H1 (cell line): ENCODE measurements around the gene PPP1R13B. TPM values are rescaled to one million over a fixed set of nuclear protein-coding genes. Genes with fewer than 3 reads are reported as not detected.

Experiments
- CTCF ChIA-PET: fragments of 300-600 bp; sonication (Branson Sonifier 250); formaldehyde crosslinking; loops from one replicate; lab custom pipeline; 2021; ENCODE audit not compliant: partially characterized antibody; lab: Charles Lee
- POLR2A ChIA-PET: fragments of 300-600 bp; sonication (Branson Sonifier 250); formaldehyde crosslinking; loops from one replicate; lab custom pipeline; 2021; ENCODE audit warnings: inconsistent platforms; ENCODE audit not compliant: partially characterized antibody; lab: Charles Lee
- DNase-seq, 2 experiments: peaks; one replicate each; pipeline versions ENCODE4 v3.0.0 to v3.0.0-alpha.2; 2010 to 2022; ENCODE audit warnings: low spot score in 2 of 2, low read depth in 1 of 2, mixed read lengths in 1 of 2
- FAIRE-seq: peaks from 2 replicates; lab custom pipeline; 2011; peaks lifted over from hg19 to GRCh38; lab: Jason Lieb, UNC
- H2AFZ ChIP-seq: 2 replicates; pipeline ENCODE4 v1.8.1; 2012; ENCODE audit warnings: low read length, inconsistent platforms
- H2AK5ac ChIP-seq: 2 replicates; pipeline ENCODE4 v1.6.1; 2013; ENCODE audit warnings: low read depth, low read length
- H2BK120ac ChIP-seq: replicated peaks from 2 replicates; pipeline ENCODE3; 2013; ENCODE audit warnings: low read depth, low read length, inconsistent platforms
- H2BK12ac ChIP-seq: 2 replicates; pipeline ENCODE4 v1.6.1; 2013; ENCODE audit warnings: low read depth, low read length
- H2BK15ac ChIP-seq: 2 replicates; pipeline ENCODE4 v1.6.1; 2013; ENCODE audit warnings: low read length
- H2BK20ac ChIP-seq: 2 replicates; pipeline ENCODE4 v1.6.1; 2013; ENCODE audit warnings: low read length
- H2BK5ac ChIP-seq: 2 replicates; pipeline ENCODE4 v1.6.1; 2013; ENCODE audit warnings: low read depth, low read length
- H3K14ac ChIP-seq: 2 replicates; pipeline ENCODE4 v1.6.1; 2013; ENCODE audit warnings: inconsistent platforms; ENCODE audit not compliant: insufficient read length
- H3K18ac ChIP-seq: 2 replicates; pipeline ENCODE4 v1.6.1; 2013; ENCODE audit warnings: low read length; ENCODE audit errors: extremely low read depth
- H3K23ac ChIP-seq: 2 replicates; pipeline ENCODE4 v1.6.1; 2013; ENCODE audit warnings: inconsistent platforms; ENCODE audit not compliant: insufficient read length
- H3K23me2 ChIP-seq: 2 replicates; pipeline ENCODE4 v1.6.1; 2013; ENCODE audit warnings: low read depth, low read length
- H3K27ac ChIP-seq: 2 replicates; pipeline ENCODE4 v1.6.1; 2011; ENCODE audit warnings: low read depth, low read length, inconsistent platforms
- H3K27me3 ChIP-seq, 4 experiments: replicated peaks in 1 of 4; 1 replicate in 1 of 4; 2 replicates in 3 of 4; pipeline versions ENCODE4 v1.6.1 to v1.8.1; 2011 to 2013; ENCODE audit warnings: low read length in 3 of 4, mild to moderate bottlenecking in 3 of 4, inconsistent platforms in 2 of 4, mixed read lengths in 2 of 4, moderate library complexity in 1 of 4; ENCODE audit not compliant: control insufficient read depth in 3 of 4, insufficient read depth in 3 of 4; ENCODE audit errors: extremely low read depth in 1 of 4
- H3K36me3 ChIP-seq, 4 experiments: 2 replicates each; pipeline versions ENCODE4 v1.6.1 to v1.8.1; 2011 to 2013; ENCODE audit warnings: mild to moderate bottlenecking in 4 of 4, low read length in 3 of 4, moderate library complexity in 2 of 4, control low read depth in 1 of 4, inconsistent platforms in 1 of 4; ENCODE audit not compliant: insufficient read depth in 4 of 4, control insufficient read depth in 2 of 4
- H3K4ac ChIP-seq: replicated peaks from 2 replicates; pipeline ENCODE3; 2013; ENCODE audit warnings: low read length, low read depth, mixed read lengths, inconsistent platforms; ENCODE audit not compliant: insufficient read length
- H3K4me1 ChIP-seq, 4 experiments: replicated peaks in 1 of 4; 1 replicate in 1 of 4; 2 replicates in 3 of 4; pipeline versions ENCODE4 v1.6.1 to v1.8.1; 2011 to 2013; ENCODE audit warnings: low read length in 3 of 4, inconsistent platforms in 2 of 4, mixed read lengths in 1 of 4; ENCODE audit not compliant: insufficient read depth in 4 of 4, control insufficient read depth in 3 of 4
- H3K4me2 ChIP-seq, 2 experiments: 2 replicates each; pipeline versions ENCODE4 v1.6.1 to v1.8.1; 2011 to 2013; ENCODE audit warnings: low read depth in 2 of 2, low read length in 2 of 2, control low read depth in 1 of 2, inconsistent platforms in 1 of 2, mild to moderate bottlenecking in 1 of 2; ENCODE audit not compliant: insufficient read depth in 1 of 2
- H3K4me3 ChIP-seq, 4 experiments: fragments of 200-600, 300-600 bp in 1 of 4; sonication (generic), shearing (Covaris generic), sonication (Bioruptor Twin) in 1 of 4; 2 replicates each; pipeline versions ENCODE4 v1.5.1 to v1.8.1; 2011 to 2016; ENCODE audit warnings: low read length in 4 of 4, low read depth in 3 of 4, control low read depth in 2 of 4, inconsistent platforms in 2 of 4, mild to moderate bottlenecking in 2 of 4, mixed read lengths in 1 of 4, moderate library complexity in 1 of 4; ENCODE audit not compliant: insufficient read depth in 2 of 4; ENCODE audit errors: extremely low read depth in 1 of 4
- H3K56ac ChIP-seq: replicated peaks from 2 replicates; pipeline ENCODE3; 2013; ENCODE audit warnings: low read depth, mild to moderate bottlenecking, mixed read lengths, low read length, inconsistent platforms; ENCODE audit not compliant: insufficient read length
- H3K79me1 ChIP-seq: 2 replicates; pipeline ENCODE4 v1.6.1; 2013; ENCODE audit warnings: low read depth, low read length, control low read depth
- H3K79me2 ChIP-seq, 2 experiments: 2 replicates each; pipeline versions ENCODE4 v1.6.1 to v1.8.1; 2012 to 2013; ENCODE audit warnings: low read length in 2 of 2, mild to moderate bottlenecking in 2 of 2, inconsistent platforms in 1 of 2; ENCODE audit not compliant: insufficient read depth in 2 of 2, control insufficient read depth in 1 of 2
- H3K9ac ChIP-seq, 4 experiments: replicated peaks in 1 of 4; 1 replicate in 1 of 4; 2 replicates in 3 of 4; pipeline versions ENCODE4 v1.6.1 to v1.8.1; 2011 to 2013; ENCODE audit warnings: low read depth in 3 of 4, low read length in 3 of 4, control low read depth in 2 of 4, mild to moderate bottlenecking in 2 of 4, moderate library complexity in 2 of 4, inconsistent platforms in 1 of 4; ENCODE audit errors: extremely low read depth in 1 of 4
- H3K9me3 ChIP-seq, 2 experiments: 2 replicates each; pipeline versions ENCODE4 v1.6.1 to v1.8.1; 2012 to 2013; ENCODE audit warnings: mild to moderate bottlenecking in 2 of 2, moderate library complexity in 2 of 2, control low read depth in 1 of 2, inconsistent platforms in 1 of 2, low read depth in 1 of 2, low read length in 1 of 2, mixed read lengths in 1 of 2; ENCODE audit not compliant: insufficient read depth in 2 of 2
- H4K20me1 ChIP-seq, 2 experiments: replicated peaks in 1 of 2; 2 replicates each; pipeline versions ENCODE3 to v1.8.1; 2011 to 2013; ENCODE audit warnings: inconsistent platforms in 2 of 2, low read length in 2 of 2, mild to moderate bottlenecking in 1 of 2; ENCODE audit not compliant: insufficient read depth in 2 of 2, control insufficient read depth in 1 of 2
- H4K5ac ChIP-seq: 2 replicates; pipeline ENCODE4 v1.6.1; 2013; ENCODE audit warnings: low read length, low read depth, mixed read lengths, inconsistent platforms; ENCODE audit not compliant: insufficient read length
- H4K8ac ChIP-seq: 2 replicates; pipeline ENCODE4 v1.8.0; 2013; ENCODE audit warnings: mild to moderate bottlenecking, moderate library complexity, low read length, inconsistent platforms; ENCODE audit not compliant: insufficient read depth; ENCODE audit errors: extremely low read depth
- H4K91ac ChIP-seq: replicated peaks from 2 replicates; pipeline ENCODE3; 2013; ENCODE audit warnings: low read length, mixed read lengths, inconsistent platforms; ENCODE audit not compliant: insufficient read length
- BACH1 ChIP-seq: IDR thresholded peaks from 2 replicates; pipeline ENCODE4 v1.6.1; 2012; ENCODE audit warnings: low read length, improper control_type of control experiment
- GABPA ChIP-seq: IDR thresholded peaks from 2 replicates; pipeline ENCODE4 v1.6.1; 2011; ENCODE audit warnings: mild to moderate bottlenecking, low read length, moderate library complexity, borderline replicate concordance; ENCODE audit not compliant: insufficient read depth
- HDAC2 ChIP-seq, 2 experiments: fragments of 300-600 bp in 1 of 2; sonication (generic) in 1 of 2; IDR thresholded peaks; 2 replicates each; pipeline ENCODE4 v1.6.1; 2011 to 2012; ENCODE audit warnings: low read depth in 2 of 2, low read length in 2 of 2, mild to moderate bottlenecking in 2 of 2, moderate library complexity in 2 of 2, borderline replicate concordance in 1 of 2, inconsistent platforms in 1 of 2
- MAX ChIP-seq: IDR thresholded peaks from 2 replicates; pipeline ENCODE4 v1.6.1; 2012; ENCODE audit warnings: inconsistent platforms
- RNF2 ChIP-seq: fragments of 200-900, 300-1000 bp; sonication (generic); IDR thresholded peaks from 2 replicates; pipeline ENCODE4 v1.7.1; 2016; ENCODE audit warnings: borderline replicate concordance, low read depth, mild to moderate bottlenecking, antibody characterized with exemption, low read length; ENCODE audit not compliant: poor library complexity, severe bottlenecking; ENCODE audit errors: missing control alignments
- SP1 ChIP-seq: IDR thresholded peaks from 2 replicates; pipeline ENCODE4 v1.6.1; 2011; ENCODE audit warnings: low read depth, low read length
- SP2 ChIP-seq: IDR thresholded peaks from 2 replicates; pipeline ENCODE4 v1.6.1; 2012; ENCODE audit warnings: mild to moderate bottlenecking, low read length, inconsistent platforms
- SP4 ChIP-seq: IDR thresholded peaks from 2 replicates; pipeline ENCODE4 v1.6.1; 2012; ENCODE audit warnings: low read length, inconsistent platforms
- TAF1 ChIP-seq: IDR thresholded peaks from 2 replicates; pipeline ENCODE4 v1.6.1; 2011; ENCODE audit warnings: mild to moderate bottlenecking, low read depth, low read length
- TCF12 ChIP-seq: IDR thresholded peaks from 2 replicates; pipeline ENCODE4 v1.6.1; 2011; ENCODE audit warnings: low read depth, mild to moderate bottlenecking, low read length
- WGBS, 2 experiments: shearing (Covaris generic) in 1 of 2; methylation state at CpG; one replicate each; pipeline versions ENCODE4 v1.1.6 to v1.1.7; 2013 to 2015; ENCODE audit warnings: low lambda C conversion rate in 2 of 2, mixed read lengths in 2 of 2, inconsistent platforms in 1 of 2, low coverage in 1 of 2, missing lambda C conversion rate in 1 of 2; ENCODE audit not compliant: insufficient replicate concordance in 2 of 2, insufficient coverage in 1 of 2, insufficient read length in 1 of 2; ENCODE audit errors: extremely low coverage in 1 of 2, missing lambda C conversion rate in 1 of 2; 5-methylcytosine and 5-hydroxymethylcytosine counted together
- polyA plus RNA-seq, 7 experiments: library from polyadenylated mRNA; depleted of rRNA in 3 of 7; stranded (reverse) in 5 of 7; unstranded in 2 of 7; fragments of >200 nt in 5 of 7; fragments of 200-250 nt in 2 of 7; gene quantifications; 1 replicate in 5 of 7; 2 replicates in 1 of 7; 4 replicates in 1 of 7; pipeline versions ENCODE4 v1.2.1 to v1.2.3, GENCODE V29; 2011 to 2013; ENCODE audit warnings: missing spikeins in 2 of 7, mixed read lengths in 2 of 7
- total RNA-seq: library from RNA; stranded (reverse); fragmentation: NEBNext Ultra II Directional; extraction: Animal tissue kit (Norgen Biotek cat#: 25700); gene quantifications from 2 replicates; pipeline ENCODE4 v1.2.1, GENCODE V29; 2021

Gene PPP1R13B
- total and polyA plus RNA-seq, 2 of the 8 experiments (the other 6 are each of a cell fraction or from before 2014, with no cell fraction given), result 2.6 to 8.9 TPM

GRCh38 chr14:103773521-103773920, 73.9 kb downstream of the PPP1R13B start:
- no peak overlapping the region for H2AK5ac ChIP-seq
- H3K79me1 ChIP-seq, result no peaks in the 10 kb centered on the region
- H3K18ac ChIP-seq, result no peak overlapping the region
- H3K4me3 ChIP-seq, result no peak overlapping the region
- no peak overlapping the region for H2BK12ac ChIP-seq
- H3K23ac ChIP-seq, result no peak overlapping the region
- no peaks in the 10 kb centered on the region for H3K36me3 ChIP-seq
- H3K14ac ChIP-seq, result no peak overlapping the region
- H4K20me1 ChIP-seq, result no peaks in the 10 kb centered on the region
- no peak overlapping the region for H4K5ac ChIP-seq
- H3K27me3 ChIP-seq, result no peaks in the 10 kb centered on the region
- no peak overlapping the region for H4K91ac ChIP-seq
- DNase-seq, result no peak
- ChIA-PET POLR2A (no interaction called here), CTCF (interaction anchor here (0.6 to 0.9 kb wide), 2 partner anchors 15 to 95 kb away, joined by 3 read pairs; no protein-coding TSS in a partner anchor)
- H3K9me3 ChIP-seq, result no peaks in the 10 kb centered on the region
- no peak overlapping the region for H2AFZ ChIP-seq
- FAIRE-seq, result no peak
- no peak overlapping the region for H3K9ac ChIP-seq
- H3K23me2 ChIP-seq, result no peaks in the 10 kb centered on the region
- H2BK120ac ChIP-seq, result no peak overlapping the region
- H3K4ac ChIP-seq, result no peak overlapping the region
- TF ChIP-seq GABPA (no peak), SP2 (no peak), TCF12 (no peak), HDAC2 (IDR thresholded peaks at IDR 0.05; ENCODE audit: borderline replicate concordance in 1 of 2, low read depth in 2 of 2, low read length in 2 of 2) (no peak), TAF1 (no peak), SP1 (no peak), RNF2 (no peak), MAX (no peak), BACH1 (no peak), SP4 (no peak)
- WGBS, 2 experiments, result 82% methylated on average over 2 of the region's 2 CpGs; no CpG with 5 or more reads in 1 of the 2 experiments
- H4K8ac ChIP-seq, result no peak overlapping the region
- H3K4me1 ChIP-seq, result no peaks in the 10 kb centered on the region
- H2BK5ac ChIP-seq, result no peak overlapping the region
- no peak overlapping the region for H3K4me2 ChIP-seq
- no peak overlapping the region for H2BK20ac ChIP-seq
- no peak overlapping the region for H3K27ac ChIP-seq
- H2BK15ac ChIP-seq, result no peak overlapping the region
- no peaks in the 10 kb centered on the region for H3K79me2 ChIP-seq
- H3K56ac ChIP-seq, result no peak overlapping the region
